RWPE1 (cell line): ENCODE measurements around the gene TRIML1.

Experiments
- CTCF ChIA-PET: fragments of 350-600 bp; sonication (Branson Sonifier 250); formaldehyde crosslinking; extraction: SDS; loops from one replicate; lab custom pipeline; 2021; lab: Yijun Ruan, JAX
- POLR2A ChIA-PET: fragments of 400-600 bp; formaldehyde crosslinking; extraction: SDS; loops from one replicate; lab custom pipeline; 2020; ENCODE audit warnings: antibody characterized with exemption; ENCODE audit not compliant: low non-redundant PET; lab: Yijun Ruan, JAX
- DNase-seq: peaks from one replicate; pipeline ENCODE4 v3.0.0; 2012; ENCODE audit warnings: low spot score
- H3K27ac ChIP-seq: fragments of 450-650 bp; 2 replicates; pipeline ENCODE4 v1.5.1; 2017
- TF ChIP-seq, protein P1 (sequence below): fragments of 450-650 bp; conservative IDR thresholded peaks from 2 replicates; pipeline ENCODE4 v1.5.1; 2017; ENCODE audit warnings: low read depth, mild to moderate bottlenecking

Gene TRIML1

DNA sequence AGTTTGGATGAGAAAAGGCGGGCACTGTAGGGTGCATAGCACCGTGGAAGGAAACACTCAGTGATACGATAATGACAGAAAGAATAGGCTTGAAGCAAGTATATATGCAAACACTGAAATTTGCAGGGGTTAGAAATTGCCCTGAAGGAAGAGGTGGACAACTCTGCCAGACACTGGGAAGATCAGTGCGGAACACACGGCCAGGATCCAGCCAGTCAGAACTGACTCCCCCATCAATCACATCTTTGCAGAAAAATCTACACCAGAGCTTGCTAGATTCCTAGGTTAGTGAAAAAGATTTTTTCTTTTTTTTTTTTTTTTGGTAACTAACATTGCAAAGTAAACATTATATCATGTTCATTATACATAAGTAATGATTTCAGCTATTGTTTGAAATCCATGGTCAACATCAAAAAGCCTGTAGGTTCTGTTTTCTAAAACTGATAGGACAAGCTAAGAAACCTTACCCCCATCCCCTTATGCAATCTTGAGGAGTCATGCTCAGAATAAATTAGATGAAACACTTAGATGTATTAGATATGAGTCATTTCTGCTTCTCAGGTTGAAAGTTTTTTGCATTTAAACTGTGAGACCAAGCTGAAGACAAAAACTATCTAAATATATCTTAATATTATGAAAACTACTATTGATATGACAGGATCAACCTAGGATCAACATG lies 38.9 kb downstream of the TRIML1 start:
- peak; percentile 78 for DNase-seq
- no peak overlapping the region for H3K27ac ChIP-seq
- CTCF ChIA-PET = no interaction called here
- TF ChIP-seq, protein P1, sequence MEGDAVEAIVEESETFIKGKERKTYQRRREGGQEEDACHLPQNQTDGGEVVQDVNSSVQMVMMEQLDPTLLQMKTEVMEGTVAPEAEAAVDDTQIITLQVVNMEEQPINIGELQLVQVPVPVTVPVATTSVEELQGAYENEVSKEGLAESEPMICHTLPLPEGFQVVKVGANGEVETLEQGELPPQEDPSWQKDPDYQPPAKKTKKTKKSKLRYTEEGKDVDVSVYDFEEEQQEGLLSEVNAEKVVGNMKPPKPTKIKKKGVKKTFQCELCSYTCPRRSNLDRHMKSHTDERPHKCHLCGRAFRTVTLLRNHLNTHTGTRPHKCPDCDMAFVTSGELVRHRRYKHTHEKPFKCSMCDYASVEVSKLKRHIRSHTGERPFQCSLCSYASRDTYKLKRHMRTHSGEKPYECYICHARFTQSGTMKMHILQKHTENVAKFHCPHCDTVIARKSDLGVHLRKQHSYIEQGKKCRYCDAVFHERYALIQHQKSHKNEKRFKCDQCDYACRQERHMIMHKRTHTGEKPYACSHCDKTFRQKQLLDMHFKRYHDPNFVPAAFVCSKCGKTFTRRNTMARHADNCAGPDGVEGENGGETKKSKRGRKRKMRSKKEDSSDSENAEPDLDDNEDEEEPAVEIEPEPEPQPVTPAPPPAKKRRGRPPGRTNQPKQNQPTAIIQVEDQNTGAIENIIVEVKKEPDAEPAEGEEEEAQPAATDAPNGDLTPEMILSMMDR = no peak
- POLR2A ChIA-PET = no interaction called here

DNA sequence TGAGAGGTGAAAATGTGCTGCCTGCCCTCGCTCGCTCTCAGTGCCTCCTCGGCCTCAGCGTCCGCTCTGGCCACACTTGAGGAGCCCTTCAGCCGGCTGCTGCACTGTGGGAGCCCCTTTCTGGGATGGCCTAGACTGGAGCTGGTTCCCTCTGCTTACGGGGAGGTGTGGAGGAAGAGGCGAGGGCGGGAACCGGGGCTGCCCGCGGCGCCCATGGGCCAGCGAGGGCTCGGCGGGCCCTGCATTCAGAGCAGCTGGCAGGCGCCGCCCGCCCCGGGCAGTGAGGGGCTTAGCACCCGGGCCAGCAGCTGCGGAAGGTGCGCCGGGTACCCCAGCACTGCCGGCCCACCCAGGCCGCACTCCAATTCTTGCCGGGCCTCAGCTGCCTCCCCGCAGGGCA lies 39.6 kb downstream of the TRIML1 start:
- peak overlapping the region; percentile 41; the same call in 1 of the 2 replicates for H3K27ac ChIP-seq
- no peak for DNase-seq
- ChIA-PET CTCF (no interaction called here), POLR2A (no interaction called here)
- TF ChIP-seq, protein P1 = no peak

DNA sequence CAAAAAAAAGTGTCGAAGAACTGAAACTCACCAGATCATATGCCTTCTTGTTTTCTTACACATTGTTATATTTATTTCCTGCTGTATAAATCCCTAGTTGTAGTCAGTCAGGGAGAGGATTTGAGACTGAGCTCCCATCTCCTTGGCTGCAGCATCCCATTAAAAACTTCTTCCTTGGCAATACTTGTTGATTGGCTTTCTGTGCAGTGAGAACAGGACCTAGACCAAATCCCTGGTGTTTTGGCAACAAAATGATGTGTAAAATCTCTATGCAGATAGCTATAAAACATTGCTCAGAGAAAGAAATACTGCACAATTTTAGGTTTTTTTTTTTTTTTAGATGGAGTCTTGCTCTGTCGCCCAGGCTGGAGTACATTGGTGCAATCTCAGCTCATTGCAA lies 47.9 kb downstream of the TRIML1 start:
- TF ChIP-seq, protein P1 = no peak
- ChIA-PET CTCF (no interaction called here), POLR2A (no interaction called here)
- no peak overlapping the region for H3K27ac ChIP-seq
- no peak for DNase-seq

DNA sequence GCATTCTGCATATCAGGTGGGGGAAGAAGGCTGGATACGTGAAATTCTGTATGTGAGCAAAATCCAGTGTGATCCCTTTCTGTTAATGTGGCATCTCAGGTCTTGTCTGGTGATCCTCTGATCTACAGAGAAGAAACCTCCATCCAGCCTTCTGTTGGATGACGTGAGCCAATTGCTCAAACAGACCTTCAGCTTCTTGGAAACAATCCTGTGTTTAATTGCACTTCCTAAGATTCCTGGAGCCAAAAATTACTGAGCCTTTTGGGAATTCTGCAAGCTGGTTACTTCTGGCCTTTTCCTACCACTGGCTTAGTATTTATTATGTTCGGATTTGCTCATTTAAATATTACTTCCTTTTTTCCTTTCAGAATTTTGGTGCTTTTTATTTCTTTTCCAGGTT lies 51.2 kb downstream of the TRIML1 start:
- CTCF ChIA-PET = interaction anchor here (0.6 to 0.7 kb wide), 2 partner anchors 62 to 488 kb away, joined by 4 to 5 read pairs; no protein-coding TSS in a partner anchor
- H3K27ac ChIP-seq = no peak overlapping the region
- no peak for DNase-seq
- TF ChIP-seq, protein P1 = no peak
- POLR2A ChIA-PET = no interaction called here

DNA sequence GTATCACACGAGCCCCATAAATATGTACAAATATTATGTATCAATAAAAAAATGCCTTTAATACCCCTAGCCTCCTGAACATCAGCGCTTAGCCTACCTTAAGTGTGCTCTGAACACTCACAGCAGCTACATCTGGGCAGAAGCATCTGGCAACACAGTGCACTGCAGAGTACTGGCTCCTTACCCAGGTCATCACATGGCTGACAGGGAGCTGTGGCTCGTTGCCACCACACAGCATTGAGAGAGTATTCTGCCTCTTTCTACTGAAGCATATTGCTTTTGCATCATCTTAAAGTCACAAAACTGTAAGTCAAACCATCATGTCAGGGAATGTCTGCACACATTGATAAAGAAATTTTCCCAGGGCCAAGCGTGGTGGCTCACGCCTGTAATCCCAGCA lies 55.2 kb downstream of the TRIML1 start:
- CTCF ChIA-PET = no interaction called here

DNA sequence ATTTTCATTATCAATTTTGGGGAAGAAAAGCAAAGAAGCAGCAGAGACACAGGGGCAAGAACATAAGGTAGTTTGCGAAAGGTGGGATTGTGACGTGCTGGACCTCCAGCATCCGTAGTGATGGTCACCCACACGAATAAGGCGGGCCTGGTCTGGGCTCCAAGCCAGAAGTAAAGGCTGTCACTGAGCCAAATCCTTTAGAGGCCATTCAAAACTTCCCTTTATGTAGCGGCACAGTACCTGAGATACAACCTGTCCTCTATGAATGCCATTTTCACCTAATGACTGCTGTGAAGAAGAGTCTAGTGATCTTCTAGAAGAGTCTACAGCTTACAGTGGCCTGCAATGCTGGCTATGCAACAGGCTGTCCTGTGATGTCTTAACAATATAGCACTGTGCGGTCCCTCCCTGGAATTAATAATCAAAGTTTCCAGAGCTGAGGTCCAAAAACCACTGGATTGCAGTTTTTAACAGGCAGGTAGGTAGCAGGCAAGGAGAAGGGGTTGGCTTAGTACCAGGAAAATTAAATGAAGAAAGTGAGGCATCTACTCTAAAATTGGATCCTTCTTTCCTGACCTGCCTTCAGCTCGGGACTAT lies 56.2 kb downstream of the TRIML1 start:
- DNase-seq = no peak
- CTCF ChIA-PET = interaction anchor here (0.5 to 0.7 kb wide), 3 partner anchors 56 to 776 kb away, joined by 3 read pairs; no protein-coding TSS in a partner anchor
- POLR2A ChIA-PET = no interaction called here
- H3K27ac ChIP-seq = no peak overlapping the region
- TF ChIP-seq, protein P1 = no peak

More for the DNA sequence above, 55.2 kb downstream of the TRIML1 start:
- TF ChIP-seq, protein P1 = no peak
- no peak for DNase-seq
- no peak overlapping the region for H3K27ac ChIP-seq
- POLR2A ChIA-PET = no interaction called here
